ENCODE data around the gene RBM28. TPM values are rescaled to one million over a fixed set of nuclear protein-coding genes. Genes with fewer than 3 reads are reported as not detected.
A peak's percentile ranks its signal among the peaks of the same experiment; 100 is the strongest.

RBM28 gene
- total and polyA plus RNA-seq, 2 of the 8 experiments (the other 6 are each of a cell fraction or from before 2014, with no cell fraction given): 12.8 to 65.3 TPM

GRCh38 chr7:128361411-128362379 is 18.0 kb upstream of the RBM28 start, which contains the start of gene PRRT4 (continued):
- TF ChIP-seq EZH2 (IDR thresholded peaks at IDR 0.05; ENCODE audit: low read depth, low read length, severe bottlenecking) (peak; percentile 91), KDM4A (IDR thresholded peaks at IDR 0.05; ENCODE audit: low read depth, low read length, severe bottlenecking) (peak; percentile 19), CBX5 (IDR thresholded peaks at IDR 0.05; ENCODE audit: low read depth, low read length) (no peak), GABPA (IDR thresholded peaks at IDR 0.05; ENCODE audit: borderline replicate concordance, insufficient read depth, low read length) (0 out of 2 replicates have a peak, but pooled peaks have one; percentile 10)
